Vagina (tissue), 2 donors: ENCODE data around the gene SCMH1. TPM values are rescaled to one million over a fixed set of nuclear protein-coding genes. Genes with fewer than 3 reads are reported as not detected.

Source experiments
- DNase-seq, 2 donors: peaks; one replicate each; pipeline ENCODE4 v3.0.0-alpha.2; 2017; ENCODE audit errors: extremely low spot score in 2 of 2
- H3K27ac ChIP-seq: fragments of 200-600 bp; sonication (generic); one replicate; pipeline ENCODE4 v1.5.1; 2019
- H3K27me3 ChIP-seq: fragments of 200-600 bp; sonication (generic); one replicate; pipeline ENCODE4 v1.5.1; 2019
- H3K36me3 ChIP-seq, 2 donors: fragments of 200-600 bp; sonication (generic); one replicate each; pipeline ENCODE4 v1.5.1; 2017 to 2019
- H3K4me1 ChIP-seq: fragments of 200-600 bp; sonication (generic); one replicate; pipeline ENCODE4 v1.5.1; 2019
- H3K4me3 ChIP-seq, 2 donors: fragments of 200-600 bp; sonication (generic); 1 replicate in 1 of 2; 2 replicates in 1 of 2; pipeline ENCODE4 v1.5.1; 2016 to 2019
- H3K9me3 ChIP-seq: fragments of 200-600 bp; sonication (generic); one replicate; pipeline ENCODE4 v1.5.1; 2019
- CTCF ChIP-seq, 3 experiments: fragments of 450-650 bp in 2 of 3; fragments of 200-600 bp in 1 of 3; sonication (generic) in 1 of 3; IDR thresholded peaks; one replicate each; pipeline ENCODE4 v1.5.1; 2017 to 2019; ENCODE audit warnings: antibody characterized with exemption in 3 of 3, mild to moderate bottlenecking in 2 of 3, moderate library complexity in 2 of 3
- POLR2A ChIP-seq, 2 donors: fragments of 450-650 bp; IDR thresholded peaks; one replicate each; pipeline ENCODE4 v1.6.1; 2017; ENCODE audit warnings: antibody characterized with exemption in 2 of 2, mild to moderate bottlenecking in 2 of 2, moderate library complexity in 2 of 2
- POLR2AphosphoS5 ChIP-seq, 2 donors: sonication (generic); formaldehyde crosslinking; IDR thresholded peaks; one replicate each; pipeline ENCODE4 v1.9.0; 2017; ENCODE audit warnings: antibody characterized with exemption in 2 of 2, mild to moderate bottlenecking in 2 of 2, low read depth in 1 of 2; ENCODE audit not compliant: insufficient read depth in 1 of 2
- intact Hi-C: fragments of 100-400 bp; cut with DNase I; formaldehyde crosslinking; loops from one replicate; pipeline ENCODE4 v1.15.1; 2023
- total RNA-seq: library from RNA; depleted of rRNA; stranded (reverse); fragments of >200 nt; gene quantifications from one replicate; pipeline ENCODE4 v1.2.3, GENCODE V29; 2016

Gene SCMH1
- total RNA-seq, 1 donor from 2014 or later, result 35.1 TPM

- TF ChIP-seq CTCF (IDR thresholded peaks at IDR 0.05) (no peak), POLR2A (IDR thresholded peaks at IDR 0.05) (no peak), POLR2AphosphoS5 (IDR thresholded peaks at IDR 0.05; ENCODE audit: insufficient read depth in 1 of 2, low read depth in 1 of 2) (no peak)
- no peak for DNase-seq
- no peak overlapping the region for H3K27ac ChIP-seq
- intact Hi-C loops, result loop anchor here (10.0 kb wide), 1 partner anchor 54 kb away; no protein-coding TSS in a partner anchor
- H3K36me3 ChIP-seq, result peaks cover 0 to 6% of the 10 kb centered on the region in 2 donors
- peaks cover 2% of the 10 kb centered on the region for H3K4me1 ChIP-seq
- H3K9me3 ChIP-seq, result no peaks in the 10 kb centered on the region
- H3K27me3 ChIP-seq, result no peaks in the 10 kb centered on the region
- H3K4me3 ChIP-seq, result no peak overlapping the region
These were observed 83.8 kb downstream of the SCMH1 start for GRCh38 chr1:41158147-41158875.

GRCh38 chr1:41155105-41155504, 87.0 kb downstream of the SCMH1 start:
- TF ChIP-seq CTCF (IDR thresholded peaks at IDR 0.05) (no peak), POLR2A (IDR thresholded peaks at IDR 0.05) (no peak), POLR2AphosphoS5 (IDR thresholded peaks at IDR 0.05; ENCODE audit: insufficient read depth in 1 of 2, low read depth in 1 of 2) (no peak)
- Histone ChIP-seq H3K4me3 (no peak overlapping the region), H3K9me3 (no peaks in the 10 kb centered on the region), H3K36me3 (no peaks in the 10 kb centered on the region), H3K27ac (no peak overlapping the region), H3K27me3 (no peaks in the 10 kb centered on the region), H3K4me1 (peaks cover 17% of the 10 kb centered on the region)
- DNase-seq, result no peak
- intact Hi-C loops, result loop anchor here (10.0 kb wide), 1 partner anchor 50 kb away; no protein-coding TSS in a partner anchor

- DNase-seq, result no peak
- Histone ChIP-seq H3K4me1 (peaks cover 17% of the 10 kb centered on the region), H3K27ac (no peak overlapping the region), H3K36me3 (no peaks in the 10 kb centered on the region), H3K27me3 (no peaks in the 10 kb centered on the region), H3K9me3 (no peaks in the 10 kb centered on the region), H3K4me3 (no peak overlapping the region)
- TF ChIP-seq POLR2A (IDR thresholded peaks at IDR 0.05) (no peak), CTCF (IDR thresholded peaks at IDR 0.05) (no peak), POLR2AphosphoS5 (IDR thresholded peaks at IDR 0.05; ENCODE audit: insufficient read depth in 1 of 2, low read depth in 1 of 2) (no peak)
- intact Hi-C loops, result loop anchor here (10.0 kb wide), 1 partner anchor 49 kb away; no protein-coding TSS in a partner anchor
These were observed 88.3 kb downstream of the SCMH1 start for GRCh38 chr1:41153750-41154274.

- Histone ChIP-seq H3K36me3 (no peaks in the 10 kb centered on the region), H3K27ac (peak overlapping the region; percentile 66), H3K4me1 (peaks cover 17% of the 10 kb centered on the region), H3K4me3 (no peak overlapping the region), H3K9me3 (no peaks in the 10 kb centered on the region), H3K27me3 (no peaks in the 10 kb centered on the region)
- intact Hi-C loops, result loop anchor here (10.0 kb wide), 1 partner anchor 48 kb away; no protein-coding TSS in a partner anchor
- no peak for DNase-seq
- TF ChIP-seq CTCF (IDR thresholded peaks at IDR 0.05) (no peak), POLR2AphosphoS5 (IDR thresholded peaks at IDR 0.05; ENCODE audit: insufficient read depth in 1 of 2, low read depth in 1 of 2) (peak in 1 of 2 donors; percentile 92), POLR2A (IDR thresholded peaks at IDR 0.05) (no peak)
These were observed 89.5 kb downstream of the SCMH1 start for GRCh38 chr1:41152622-41153044.

- Histone ChIP-seq H3K4me1 (peaks cover 17% of the 10 kb centered on the region), H3K9me3 (no peaks in the 10 kb centered on the region), H3K27ac (peak overlapping the region; percentile 66), H3K36me3 (no peaks in the 10 kb centered on the region), H3K27me3 (no peaks in the 10 kb centered on the region), H3K4me3 (no peak overlapping the region)
- no peak for DNase-seq
- intact Hi-C loops, result loop anchor here (10.0 kb wide), 1 partner anchor 47 kb away; no protein-coding TSS in a partner anchor
- TF ChIP-seq POLR2AphosphoS5 (IDR thresholded peaks at IDR 0.05; ENCODE audit: insufficient read depth in 1 of 2, low read depth in 1 of 2) (no peak), POLR2A (IDR thresholded peaks at IDR 0.05) (no peak), CTCF (IDR thresholded peaks at IDR 0.05) (no peak)
These were observed 90.3 kb downstream of the SCMH1 start for GRCh38 chr1:41151846-41152245.
